Activated CD4-positive, CD25-positive, alpha-beta regulatory T cell treated with anti-CD3 and anti-CD28 coated beads, Interleukin-2, amount 50 U/mL, for 72 hours (primary cell): ENCODE results near the gene UPF3B.
"Not testable (repeated sequence)": the region's sequence is repeated elsewhere in the genome, so short reads cannot be mapped to it uniquely, and the experiment has no call there.

Source experiments
- DNase-seq: peaks from one replicate; pipeline ENCODE4 v3.0.0; 2021

The UPF3B gene

DNA sequence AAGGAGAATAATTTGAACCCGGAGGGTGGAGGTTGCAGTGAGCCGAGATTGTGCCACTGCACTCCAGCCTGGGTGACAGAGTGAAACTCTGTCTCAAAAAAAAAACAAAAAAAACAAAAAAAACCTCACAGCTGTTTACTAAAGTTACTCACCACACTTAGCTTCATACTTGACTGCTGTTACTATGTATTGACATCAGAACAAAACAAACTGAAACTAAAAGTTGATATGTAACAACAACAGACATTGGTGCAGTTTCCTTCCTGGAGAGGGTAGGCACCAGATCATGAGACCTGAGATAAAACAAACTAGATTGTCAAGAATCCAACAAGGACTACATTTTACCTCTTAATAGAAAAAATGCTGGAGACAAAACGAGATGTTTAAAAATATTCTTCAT is 31.1 kb downstream of the UPF3B start:
- DNase-seq, result not testable (repeated sequence)

DNA sequence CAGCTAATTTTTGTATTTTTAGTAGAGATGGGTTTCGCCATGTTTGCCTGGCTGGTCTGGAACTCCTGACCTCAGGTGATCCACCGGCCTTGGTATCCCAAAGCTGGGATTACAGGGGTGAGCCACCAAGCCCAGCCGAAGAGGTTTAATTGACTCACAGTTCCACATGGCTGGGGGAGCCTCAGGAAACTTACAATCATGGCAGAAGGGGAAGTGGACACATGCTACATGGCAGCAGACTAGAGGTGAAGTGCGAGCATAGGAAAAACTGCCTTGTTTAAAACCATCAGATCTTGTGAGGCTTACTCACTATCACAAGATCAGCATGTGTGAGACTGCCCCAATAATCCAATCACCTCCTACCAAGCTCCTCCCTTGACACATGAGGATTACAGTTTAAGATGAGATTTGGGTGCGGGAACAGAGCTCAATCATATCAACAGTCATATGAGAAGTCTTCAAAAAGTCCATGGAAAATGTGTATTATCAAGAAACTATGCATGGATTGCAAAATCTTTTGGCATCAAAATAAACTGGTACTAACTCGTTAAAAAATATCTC is 35.6 kb downstream of the UPF3B start:
- no peak for DNase-seq

DNA sequence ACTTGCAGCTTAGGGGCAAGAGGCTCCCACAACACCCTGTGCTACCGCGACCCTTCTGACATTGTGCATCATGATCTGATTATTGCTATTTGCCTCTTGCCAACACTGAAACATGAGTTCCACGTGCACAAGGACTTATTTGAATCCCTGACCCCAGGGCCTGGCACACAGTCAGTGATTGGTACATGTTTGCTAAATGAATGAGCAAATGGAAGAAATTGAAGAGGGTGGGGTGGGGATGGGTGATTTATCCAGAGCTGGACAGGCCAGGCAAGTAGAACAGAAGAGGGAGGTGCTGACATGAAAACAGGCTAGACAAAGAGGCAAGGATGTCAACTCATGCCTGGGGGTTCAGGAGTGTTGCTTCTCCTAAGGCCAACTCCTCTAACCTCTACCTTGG is 36.5 kb downstream of the UPF3B start:
- no peak for DNase-seq

DNA sequence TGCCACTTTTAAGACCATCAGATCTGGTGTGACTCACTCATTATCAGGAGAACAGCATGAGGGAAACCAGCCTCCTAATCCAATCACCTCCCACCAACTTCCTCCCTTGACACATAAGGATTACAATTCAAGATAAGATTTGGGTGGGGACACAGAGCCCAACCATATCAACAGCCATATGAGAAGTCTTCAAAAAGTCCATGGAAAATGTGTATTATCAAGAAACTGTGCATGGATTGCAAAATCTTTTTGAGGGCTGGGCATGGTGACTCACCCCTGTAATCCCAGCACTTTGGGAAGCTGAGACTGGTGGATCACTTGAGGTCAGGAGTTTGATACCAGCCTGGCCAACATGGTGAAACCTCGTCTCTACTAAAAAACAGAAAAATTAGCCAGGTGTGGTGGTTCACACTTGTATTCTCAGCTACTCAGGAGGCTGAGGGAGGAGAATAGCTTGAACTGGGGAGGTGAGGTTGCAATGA is 43.5 kb downstream of the UPF3B start:
- DNase-seq, result no peak

DNA sequence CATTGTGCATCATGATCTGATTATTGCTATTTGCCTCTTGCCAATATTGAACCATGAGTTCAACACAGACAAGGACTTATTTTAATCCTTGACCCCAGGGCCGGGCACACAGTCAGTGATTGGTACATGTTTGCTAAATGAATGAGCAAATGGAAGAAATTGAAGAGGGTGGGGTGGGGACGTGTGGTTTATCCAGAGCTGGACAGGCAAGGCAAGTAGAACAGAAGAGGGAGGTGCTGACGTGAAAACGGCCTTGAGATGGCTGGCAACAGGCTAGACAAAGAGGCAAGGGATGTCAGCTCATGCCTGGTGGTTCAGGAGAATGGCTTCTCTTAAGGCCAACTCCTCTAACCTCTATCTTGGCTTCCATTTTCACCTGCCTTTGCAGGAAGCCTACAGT is 44.3 kb downstream of the UPF3B start:
- not testable (repeated sequence) for DNase-seq

DNA sequence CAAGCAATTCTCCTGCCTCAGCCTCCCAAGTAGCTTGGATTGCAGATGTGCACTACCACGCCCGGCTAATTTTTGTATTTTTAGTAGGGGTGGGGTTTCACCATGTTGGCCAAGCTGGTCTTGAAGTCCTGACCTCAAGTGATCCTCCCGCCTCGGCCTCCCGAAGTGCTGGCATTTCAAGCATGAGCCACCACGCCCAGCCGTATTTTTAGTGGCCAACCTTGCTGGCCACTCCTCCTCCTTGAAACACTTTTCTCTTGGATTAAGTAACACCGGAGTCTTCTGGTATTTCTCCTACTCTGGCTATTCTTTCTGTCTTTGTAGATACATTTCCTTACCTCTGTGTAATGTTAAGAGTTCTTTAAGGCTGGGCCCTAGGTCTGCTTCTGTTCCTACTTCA is 50.2 kb downstream of the UPF3B start:
- no peak for DNase-seq

DNA sequence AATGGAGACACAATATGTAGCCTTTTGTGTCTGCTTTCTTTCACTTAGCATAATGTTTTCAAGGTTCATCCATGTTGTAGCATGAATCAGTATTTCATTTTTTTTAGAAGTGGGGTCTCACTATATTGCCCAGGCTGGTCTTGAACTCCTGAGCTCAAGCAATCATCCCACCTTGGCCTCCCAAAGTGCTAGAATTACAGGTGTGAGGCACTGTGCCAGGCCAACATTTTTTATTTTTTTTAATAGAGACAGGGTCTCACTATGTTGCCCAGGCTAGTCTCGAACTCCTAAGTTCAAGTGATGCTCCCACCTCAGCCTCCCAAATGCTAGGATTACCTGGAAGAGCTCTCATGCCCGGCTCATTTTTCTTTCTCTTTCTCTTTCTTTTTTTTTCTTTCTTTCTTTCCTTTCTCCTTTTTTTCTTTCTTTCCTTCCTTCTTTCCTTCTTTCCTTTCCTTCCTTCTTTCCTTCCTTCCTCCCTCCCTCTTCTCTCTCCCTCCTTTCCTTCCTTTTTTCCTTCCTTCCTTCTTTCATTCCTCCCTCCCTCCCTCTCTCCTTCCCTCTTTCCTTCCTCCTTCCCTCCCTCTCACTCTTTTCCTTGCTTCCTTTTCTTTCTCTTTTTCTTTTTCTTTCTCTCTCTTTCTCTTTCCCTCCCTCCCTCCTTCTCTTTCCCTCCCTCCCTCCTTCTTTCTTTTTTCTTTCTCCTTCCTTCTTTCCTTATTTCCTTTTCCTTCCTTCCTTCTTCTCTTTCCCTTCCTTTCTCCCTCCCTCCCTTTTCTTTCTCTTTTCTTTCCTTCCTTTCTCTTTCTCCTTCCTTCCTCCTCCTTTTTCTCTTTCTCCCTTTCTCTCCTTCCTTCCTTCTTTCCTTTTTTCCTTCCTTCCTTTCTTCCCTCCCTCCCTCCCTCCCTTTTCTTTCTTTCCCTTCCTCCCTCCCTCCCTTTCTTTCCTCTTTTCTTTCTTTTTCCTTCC is 51.2 kb downstream of the UPF3B start:
- no peak for DNase-seq

DNA sequence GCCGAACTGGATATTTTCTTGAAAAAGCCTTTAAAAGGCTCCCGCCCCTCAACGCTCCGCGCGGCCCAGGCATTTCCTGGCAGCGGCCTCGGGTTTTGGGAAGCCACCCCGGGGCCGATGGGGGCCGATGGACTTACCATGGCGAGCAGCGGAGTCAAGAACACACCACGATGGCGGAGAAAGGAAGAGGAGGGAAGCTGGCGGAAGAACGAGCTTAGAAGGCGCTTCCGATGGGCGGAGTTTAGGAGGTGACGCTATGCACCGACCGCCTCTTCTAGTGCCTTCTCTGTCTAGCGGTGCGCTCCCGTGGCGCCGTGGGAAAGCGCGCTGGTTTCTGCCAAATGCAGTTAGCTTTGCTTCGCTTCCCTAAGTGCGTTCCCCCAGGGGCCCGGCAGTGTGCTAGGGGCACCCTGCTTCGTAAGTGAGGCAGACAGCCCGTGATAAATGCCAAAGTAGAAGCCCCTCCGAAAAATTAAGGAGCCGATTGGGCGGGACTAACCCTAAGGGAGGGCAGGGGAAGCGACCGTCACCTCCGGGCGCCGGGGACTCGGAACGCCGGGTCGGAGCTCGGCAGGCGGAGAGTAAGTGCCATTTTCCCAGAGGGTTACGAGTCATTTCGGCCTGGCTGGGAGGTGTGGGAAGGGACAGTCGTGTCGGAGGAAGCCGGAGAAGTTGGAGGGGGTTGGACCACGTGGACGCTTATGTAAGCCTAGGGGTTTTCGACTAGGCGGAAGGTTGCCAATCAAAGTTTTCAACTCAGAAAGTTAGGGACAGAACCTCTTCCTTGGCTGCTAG is 61.1 kb downstream of the UPF3B start, which contains the start of gene RPL39:
Gene RPL39 (minus strand): TSS at position 194 of the 795 bp plus-strand sequence. CDS start 54 bp downstream, at position 140.
- DNase-seq, result peak; percentile 72

DNA sequence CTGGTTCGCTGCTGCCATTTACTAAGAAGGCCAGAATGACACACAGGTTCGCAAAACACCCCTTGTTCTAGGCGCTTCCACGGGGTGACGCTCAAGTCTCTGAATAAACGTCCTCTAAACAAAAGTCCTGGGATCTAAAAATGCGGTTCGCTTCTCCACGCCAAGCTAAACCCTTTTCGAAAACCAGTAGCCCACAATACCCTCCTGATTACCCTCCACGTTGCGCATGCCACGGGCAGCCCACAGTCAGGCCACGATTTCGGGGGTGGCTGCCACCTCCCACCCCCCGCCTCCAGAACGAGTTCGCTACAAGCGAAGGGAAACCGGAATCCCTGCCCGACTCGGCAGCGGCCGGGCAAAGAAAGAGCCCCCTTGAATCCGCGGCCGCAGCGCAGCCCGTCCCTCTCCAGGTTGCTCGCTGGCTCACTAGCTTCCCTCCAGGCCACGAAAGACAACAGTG is 61.8 kb downstream of the UPF3B start:
- DNase-seq, result no peak

DNA sequence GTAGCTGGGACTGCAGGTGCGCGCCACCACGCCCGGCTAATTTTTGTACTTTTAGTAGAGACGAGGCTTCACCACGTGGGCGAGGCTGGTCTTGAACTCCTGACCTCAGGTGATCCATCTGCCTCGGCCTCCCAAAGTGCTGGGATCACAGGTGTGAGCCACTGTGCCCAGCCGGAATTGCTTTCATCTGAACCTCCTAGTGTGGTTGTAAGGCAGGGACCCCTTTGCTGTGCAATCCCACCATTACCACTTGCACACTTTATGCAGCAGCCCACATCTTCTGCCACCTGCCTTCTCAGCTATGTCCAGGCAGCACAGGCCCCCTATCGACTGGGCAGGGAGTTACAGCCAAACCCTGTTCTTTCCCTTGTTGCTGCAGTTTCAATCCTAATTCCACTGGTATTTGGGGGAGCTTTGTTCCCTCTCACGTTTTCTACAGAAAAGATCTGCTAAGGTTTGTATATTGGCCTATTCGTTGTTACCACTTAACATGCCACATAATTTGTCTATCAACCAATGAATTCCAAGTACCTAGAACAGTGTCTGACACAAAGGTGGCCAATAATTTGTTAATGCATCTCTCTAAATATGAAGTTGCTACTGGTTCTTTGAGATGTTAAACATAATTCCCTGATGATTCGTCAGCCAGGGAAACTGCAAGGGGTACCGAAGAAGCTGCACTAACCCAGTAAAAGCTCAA is 67.9 kb downstream of the UPF3B start:
- DNase-seq, result peak; percentile 41
